ENCODE results near the gene SLC2A14. TPM values are rescaled to one million over a fixed set of nuclear protein-coding genes. Genes with fewer than 3 reads are reported as not detected.
A peak's percentile ranks its signal among the peaks of the same experiment; 100 is the strongest.
"Not testable (repeated sequence)": the region's sequence is repeated elsewhere in the genome, so short reads cannot be mapped to it uniquely, and the experiment has no call there.

Gene SLC2A14
- total RNA-seq, 2 experiments from 2014 or later, result 0.45 to 0.52 TPM

DNA sequence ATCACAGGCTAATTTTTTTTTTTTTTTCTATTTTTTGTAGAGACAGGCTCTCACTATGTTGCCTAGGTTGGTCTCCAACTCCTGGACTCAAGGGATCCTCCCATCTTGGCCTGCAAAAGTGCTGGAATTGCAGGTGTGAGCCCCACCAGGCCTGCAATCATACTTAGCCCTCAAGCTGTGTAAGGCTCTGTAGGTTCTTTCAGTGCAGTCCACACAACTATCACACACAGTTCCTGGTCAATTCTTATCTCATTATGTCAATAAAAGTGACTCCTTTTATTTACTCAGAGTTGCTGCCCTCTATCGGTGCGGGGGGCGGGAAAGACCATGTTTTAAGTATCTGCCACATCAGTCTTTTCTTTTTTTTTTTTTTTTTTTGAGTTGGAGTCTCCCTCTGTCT lies 34.3 kb upstream of the SLC2A14 start:
- no peak overlapping the region for H3K4me3 Mint-ChIP-seq
- H3K27me3 Mint-ChIP-seq, result no peaks in the 10 kb centered on the region
- no peaks in the 10 kb centered on the region for H3K9me3 Mint-ChIP-seq
- ATAC-seq (ENCODE audit: poor library complexity) (no peak), DNase-seq (peak in 4 of 14 experiments; percentile 6 to 52 (median 24))
- TF ChIP-seq, protein P1, sequence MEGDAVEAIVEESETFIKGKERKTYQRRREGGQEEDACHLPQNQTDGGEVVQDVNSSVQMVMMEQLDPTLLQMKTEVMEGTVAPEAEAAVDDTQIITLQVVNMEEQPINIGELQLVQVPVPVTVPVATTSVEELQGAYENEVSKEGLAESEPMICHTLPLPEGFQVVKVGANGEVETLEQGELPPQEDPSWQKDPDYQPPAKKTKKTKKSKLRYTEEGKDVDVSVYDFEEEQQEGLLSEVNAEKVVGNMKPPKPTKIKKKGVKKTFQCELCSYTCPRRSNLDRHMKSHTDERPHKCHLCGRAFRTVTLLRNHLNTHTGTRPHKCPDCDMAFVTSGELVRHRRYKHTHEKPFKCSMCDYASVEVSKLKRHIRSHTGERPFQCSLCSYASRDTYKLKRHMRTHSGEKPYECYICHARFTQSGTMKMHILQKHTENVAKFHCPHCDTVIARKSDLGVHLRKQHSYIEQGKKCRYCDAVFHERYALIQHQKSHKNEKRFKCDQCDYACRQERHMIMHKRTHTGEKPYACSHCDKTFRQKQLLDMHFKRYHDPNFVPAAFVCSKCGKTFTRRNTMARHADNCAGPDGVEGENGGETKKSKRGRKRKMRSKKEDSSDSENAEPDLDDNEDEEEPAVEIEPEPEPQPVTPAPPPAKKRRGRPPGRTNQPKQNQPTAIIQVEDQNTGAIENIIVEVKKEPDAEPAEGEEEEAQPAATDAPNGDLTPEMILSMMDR (IDR thresholded peaks at IDR 0.05), result no peak
- intact Hi-C loops (cut with DNase I, micrococcal nuclease), result no loop called here
- CTCF ChIA-PET, result no interaction called here
- Histone ChIP-seq H3K36me3 (ENCODE audit: insufficient read depth, low read length) (no peaks in the 10 kb centered on the region), H3K4me1 (ENCODE audit: insufficient read depth, low read length) (no peaks in the 10 kb centered on the region), H3K9me3 (ENCODE audit: control insufficient read depth in 1 of 2, insufficient read depth in 1 of 2, low read length in 2 of 2) (no peaks in the 10 kb centered on the region), H3K27ac (ENCODE audit: low read depth in 1 of 2, low read length in 2 of 2) (no peak overlapping the region), H3K27me3 (ENCODE audit: control insufficient read depth in 1 of 2, insufficient read depth in 2 of 2, low read length in 2 of 2) (no peaks in the 10 kb centered on the region), H3K4me3 (ENCODE audit: low read length) (no peak overlapping the region)
- no peaks in the 10 kb centered on the region for H3K4me1 Mint-ChIP-seq (ENCODE audit: low read depth)
- H3K36me3 Mint-ChIP-seq (ENCODE audit: low read depth), result no peaks in the 10 kb centered on the region
- POLR2A ChIA-PET, result no interaction called here
- no peak overlapping the region for H3K27ac Mint-ChIP-seq

DNA sequence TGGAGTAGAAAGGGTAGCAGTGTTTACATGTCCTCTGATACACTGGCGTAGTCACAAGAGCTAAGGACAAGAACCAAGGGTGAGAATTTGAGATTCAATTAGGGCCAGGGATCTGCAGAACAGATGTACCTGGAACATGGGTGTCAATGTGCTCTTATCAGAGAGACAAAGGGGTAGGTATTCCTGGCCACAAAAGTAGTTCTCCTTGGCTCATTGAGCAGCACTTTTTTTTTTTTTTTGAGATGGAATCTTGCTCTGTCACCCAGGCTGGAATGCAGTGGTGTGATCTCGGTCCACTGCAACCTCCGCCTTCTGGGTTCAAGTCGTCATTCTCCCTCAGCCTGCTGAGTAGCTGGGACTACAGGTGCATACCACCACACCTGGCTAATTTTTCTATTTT lies 33.6 kb upstream of the SLC2A14 start:
- DNase-seq; H3K4me3 Mint-ChIP-seq; H3K36me3 Mint-ChIP-seq (ENCODE audit: low read depth); H3K27me3 Mint-ChIP-seq; H3K27ac Mint-ChIP-seq; H3K9me3 ChIP-seq (ENCODE audit: control insufficient read depth in 1 of 2, insufficient read depth in 1 of 2, low read length in 2 of 2); H3K27me3 ChIP-seq (ENCODE audit: control insufficient read depth in 1 of 2, insufficient read depth in 2 of 2, low read length in 2 of 2); H3K4me1 Mint-ChIP-seq (ENCODE audit: low read depth); H3K4me1 ChIP-seq (ENCODE audit: insufficient read depth, low read length); POLR2A ChIA-PET; H3K4me3 ChIP-seq (ENCODE audit: low read length); intact Hi-C loops (cut with DNase I, micrococcal nuclease); H3K9me3 Mint-ChIP-seq; H3K36me3 ChIP-seq (ENCODE audit: insufficient read depth, low read length); CTCF ChIA-PET; H3K27ac ChIP-seq (ENCODE audit: low read depth in 1 of 2, low read length in 2 of 2); ATAC-seq (ENCODE audit: poor library complexity): not testable (repeated sequence)

DNA sequence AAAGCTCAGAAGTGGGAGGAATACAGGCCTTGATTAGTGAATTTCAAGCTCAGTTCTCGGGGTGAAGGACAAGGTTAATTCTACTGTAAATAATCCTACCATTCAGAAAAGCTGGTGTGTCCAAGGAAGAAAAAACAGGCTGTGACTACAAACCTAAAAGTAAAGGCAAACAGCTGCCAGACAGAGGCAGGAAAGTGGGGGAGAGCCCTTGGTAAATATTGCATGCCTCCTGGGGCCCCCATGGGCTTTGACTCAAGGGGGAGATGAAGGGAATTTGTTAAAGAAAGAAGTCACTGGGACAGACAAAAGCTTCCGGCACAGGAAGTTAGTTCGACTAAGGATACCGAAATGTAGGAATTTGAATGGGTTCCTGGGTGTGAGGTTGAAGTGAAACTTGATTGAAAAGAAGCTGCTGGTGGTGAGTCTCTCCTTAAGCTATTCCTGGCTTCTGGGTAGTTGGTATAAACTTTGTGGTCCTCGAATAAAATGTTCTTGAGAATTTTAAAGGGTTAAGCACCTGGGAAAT lies 32.9 kb upstream of the SLC2A14 start:
- H3K9me3 Mint-ChIP-seq; ATAC-seq (ENCODE audit: poor library complexity); DNase-seq; H3K27me3 Mint-ChIP-seq; H3K27ac ChIP-seq (ENCODE audit: low read depth in 1 of 2, low read length in 2 of 2); H3K36me3 ChIP-seq (ENCODE audit: insufficient read depth, low read length); H3K9me3 ChIP-seq (ENCODE audit: control insufficient read depth in 1 of 2, insufficient read depth in 1 of 2, low read length in 2 of 2); H3K4me1 ChIP-seq (ENCODE audit: insufficient read depth, low read length); H3K4me3 Mint-ChIP-seq; H3K36me3 Mint-ChIP-seq (ENCODE audit: low read depth); H3K4me1 Mint-ChIP-seq (ENCODE audit: low read depth); H3K27me3 ChIP-seq (ENCODE audit: control insufficient read depth in 1 of 2, insufficient read depth in 2 of 2, low read length in 2 of 2); H3K4me3 ChIP-seq (ENCODE audit: low read length); H3K27ac Mint-ChIP-seq: not testable (repeated sequence)
- ChIA-PET CTCF (interaction anchor here (0.6 kb wide), 1 partner anchor 10 kb away, joined by 3 read pairs; no protein-coding TSS in a partner anchor), POLR2A (interaction anchor here (0.7 kb wide), 1 partner anchor 107 kb away, joined by 3 read pairs; no protein-coding TSS in a partner anchor)
- intact Hi-C loops (cut with DNase I, micrococcal nuclease), result loop anchor here in 1 of 2 experiments (2.0 kb wide), 1 partner anchor 109 kb away; no protein-coding TSS in a partner anchor

DNA sequence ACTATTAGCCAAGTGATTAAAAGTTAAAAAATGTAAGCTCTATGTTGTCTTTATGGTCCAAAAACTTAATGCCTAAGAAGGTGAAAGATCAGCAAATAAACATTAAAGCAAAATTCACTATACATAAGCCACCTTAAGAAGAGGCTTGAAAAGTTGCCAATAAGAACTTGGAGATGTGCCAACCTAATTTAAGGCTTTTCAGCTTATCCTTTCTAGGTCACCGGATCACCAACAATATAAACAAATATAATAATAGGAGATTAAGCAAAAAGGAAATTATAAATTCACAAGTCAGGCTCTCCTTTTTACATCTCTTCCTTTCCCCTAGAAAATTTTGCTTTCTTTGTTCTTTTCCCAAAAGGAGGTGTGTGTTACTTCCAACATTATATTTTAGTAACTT lies 32.4 kb upstream of the SLC2A14 start:
- TF ChIP-seq, protein P1 (IDR thresholded peaks at IDR 0.05), result no peak
- no peaks in the 10 kb centered on the region for H3K27me3 Mint-ChIP-seq
- Histone ChIP-seq H3K27ac (ENCODE audit: low read depth in 1 of 2, low read length in 2 of 2) (no peak overlapping the region), H3K27me3 (ENCODE audit: control insufficient read depth in 1 of 2, insufficient read depth in 2 of 2, low read length in 2 of 2) (no peaks in the 10 kb centered on the region), H3K9me3 (ENCODE audit: control insufficient read depth in 1 of 2, insufficient read depth in 1 of 2, low read length in 2 of 2) (no peaks in the 10 kb centered on the region), H3K36me3 (ENCODE audit: insufficient read depth, low read length) (no peaks in the 10 kb centered on the region), H3K4me1 (ENCODE audit: insufficient read depth, low read length) (no peaks in the 10 kb centered on the region), H3K4me3 (ENCODE audit: low read length) (no peak overlapping the region)
- no peak overlapping the region for H3K27ac Mint-ChIP-seq
- ATAC-seq (ENCODE audit: poor library complexity) (no peak), DNase-seq (peak in 1 of 14 experiments; percentile 2)
- no peaks in the 10 kb centered on the region for H3K4me1 Mint-ChIP-seq (ENCODE audit: low read depth)
- intact Hi-C loops (cut with DNase I, micrococcal nuclease), result loop anchor here in 1 of 2 experiments (2.0 kb wide), 1 partner anchor 108 kb away; no protein-coding TSS in a partner anchor
- no peak overlapping the region for H3K4me3 Mint-ChIP-seq
- H3K9me3 Mint-ChIP-seq, result no peaks in the 10 kb centered on the region
- ChIA-PET CTCF (no interaction called here), POLR2A (interaction anchor here (0.7 kb wide), 1 partner anchor 106 kb away, joined by 3 read pairs; no protein-coding TSS in a partner anchor)
- H3K36me3 Mint-ChIP-seq (ENCODE audit: low read depth), result no peaks in the 10 kb centered on the region

DNA sequence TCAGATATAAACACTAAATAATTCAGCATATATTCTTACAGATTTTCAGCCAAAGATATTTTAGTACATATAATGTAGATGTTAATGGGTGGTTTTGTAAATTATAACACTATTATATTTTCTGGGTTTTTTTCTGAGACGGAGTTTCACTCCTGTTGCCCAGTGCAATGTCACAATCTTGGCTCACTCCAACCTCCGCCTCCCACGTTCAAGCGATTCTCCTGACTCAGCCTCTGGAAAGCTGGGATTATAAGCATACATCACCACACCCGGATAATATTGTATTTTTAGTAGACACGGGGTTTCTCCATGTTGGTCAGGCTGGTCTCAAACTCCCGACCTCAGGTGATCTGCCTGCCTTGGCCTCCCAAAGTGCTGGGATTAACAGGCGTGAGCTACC lies 29.7 kb upstream of the SLC2A14 start:
- H3K4me3 Mint-ChIP-seq; H3K27ac Mint-ChIP-seq; H3K9me3 Mint-ChIP-seq; H3K36me3 ChIP-seq (ENCODE audit: insufficient read depth, low read length); H3K9me3 ChIP-seq (ENCODE audit: control insufficient read depth in 1 of 2, insufficient read depth in 1 of 2, low read length in 2 of 2); H3K4me1 Mint-ChIP-seq (ENCODE audit: low read depth); H3K4me3 ChIP-seq (ENCODE audit: low read length); H3K27me3 Mint-ChIP-seq; intact Hi-C loops (cut with DNase I, micrococcal nuclease); H3K36me3 Mint-ChIP-seq (ENCODE audit: low read depth); POLR2A ChIA-PET; DNase-seq; H3K27me3 ChIP-seq (ENCODE audit: control insufficient read depth in 1 of 2, insufficient read depth in 2 of 2, low read length in 2 of 2); ATAC-seq (ENCODE audit: poor library complexity); H3K4me1 ChIP-seq (ENCODE audit: insufficient read depth, low read length); H3K27ac ChIP-seq (ENCODE audit: low read depth in 1 of 2, low read length in 2 of 2); CTCF ChIA-PET: not testable (repeated sequence)
